Measurements from ENCODE around the gene CSMD2. TPM values are rescaled to one million over a fixed set of nuclear protein-coding genes. Genes with fewer than 3 reads are reported as not detected.

Gene CSMD2
- polyA plus RNA-seq, 1 donor = 0.65 TPM

- DNase-seq (ENCODE audit: low read depth) = no peak
These were observed 445.0 kb downstream of the CSMD2 start for GRCh38 chr1:33719771-33720670.

- DNase-seq (ENCODE audit: low read depth) = no peak
These were observed 445.7 kb downstream of the CSMD2 start for GRCh38 chr1:33719326-33719725.

GRCh38 chr1:33718186-33718585 is 446.8 kb downstream of the CSMD2 start:
- DNase-seq (ENCODE audit: low read depth) = no peak

GRCh38 chr1:33716976-33717688 is 447.9 kb downstream of the CSMD2 start:
- DNase-seq (ENCODE audit: low read depth) = no peak

DNA sequence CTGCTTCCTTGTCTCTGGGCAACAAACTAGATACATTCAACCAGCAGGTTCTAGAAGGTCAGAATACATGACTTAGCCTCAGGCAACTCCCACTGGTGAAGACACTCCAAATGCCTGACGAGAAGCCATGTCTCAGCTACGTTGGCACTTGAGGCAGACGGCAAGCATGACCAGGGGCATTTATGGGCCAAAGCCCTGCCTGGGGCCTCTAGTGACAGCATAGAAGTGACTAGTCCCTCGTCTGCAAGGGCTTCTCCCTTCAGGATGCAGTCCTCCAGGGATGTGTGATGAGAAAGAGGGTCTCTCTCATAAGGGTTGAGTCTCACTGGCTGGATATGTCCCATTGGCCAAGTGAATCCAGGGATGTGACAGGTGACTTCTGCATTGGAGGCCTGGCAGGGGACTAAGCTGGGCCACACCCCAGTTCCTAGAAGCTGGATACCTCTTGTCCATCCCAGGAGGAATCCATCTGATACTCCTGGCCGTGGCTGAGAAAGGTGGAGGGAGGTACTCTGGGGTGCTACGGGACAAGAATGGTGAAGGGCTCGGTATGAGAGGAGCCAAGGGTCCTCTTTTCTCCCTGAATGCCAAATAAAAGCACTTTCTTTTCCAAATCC is 449.7 kb downstream of the CSMD2 start:
- no peak for DNase-seq (ENCODE audit: low read depth)

GRCh38 chr1:33714421-33714820 is 450.6 kb downstream of the CSMD2 start:
- DNase-seq (ENCODE audit: low read depth) = no peak

- no peak for DNase-seq (ENCODE audit: low read depth)
These were observed 451.8 kb downstream of the CSMD2 start for GRCh38 chr1:33713058-33713877.

GRCh38 chr1:33712186-33712585 is 452.8 kb downstream of the CSMD2 start:
- DNase-seq (ENCODE audit: low read depth) = no peak

DNA sequence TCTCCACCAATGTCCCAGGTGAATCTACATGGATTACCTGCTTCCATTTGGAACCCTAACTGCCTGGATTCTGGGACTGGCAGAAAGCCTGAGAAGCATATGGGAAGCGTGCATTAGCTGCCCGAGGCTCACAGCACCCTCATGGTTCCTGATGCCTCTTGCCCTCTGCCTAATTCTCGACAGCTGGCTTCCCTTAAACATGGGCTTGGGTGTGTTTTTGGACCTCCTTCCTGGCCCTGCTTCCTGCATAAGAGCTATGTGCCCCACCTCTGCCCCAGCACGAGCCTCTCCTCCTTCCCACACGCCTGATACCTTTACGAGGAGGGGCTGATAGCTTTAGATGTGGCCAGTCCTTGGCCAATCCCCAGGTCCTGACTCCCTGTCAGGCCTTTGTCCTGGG is 453.5 kb downstream of the CSMD2 start:
- DNase-seq (ENCODE audit: low read depth) = no peak

DNA sequence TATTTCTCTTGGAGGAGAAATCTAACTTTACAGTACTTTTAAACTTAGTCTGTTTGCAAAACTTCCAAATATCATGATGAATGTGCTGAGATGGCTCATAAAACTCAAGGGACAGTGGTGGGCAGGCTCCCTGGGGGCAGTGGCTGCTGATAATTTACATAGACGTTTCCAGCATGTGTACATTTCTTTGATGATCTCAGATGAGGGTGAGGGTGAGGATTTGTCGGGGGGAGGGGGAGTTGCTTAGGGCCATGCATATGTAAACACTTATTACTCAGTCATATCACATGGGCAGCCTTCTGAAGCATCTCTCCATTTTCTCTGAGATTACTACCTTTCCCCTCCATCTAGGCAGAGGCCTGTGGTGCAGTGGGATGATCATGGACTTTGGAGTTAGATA is 454.1 kb downstream of the CSMD2 start:
- no peak for DNase-seq (ENCODE audit: low read depth)

- no peak for DNase-seq (ENCODE audit: low read depth)
These were observed 455.0 kb downstream of the CSMD2 start for GRCh38 chr1:33709783-33710718.

- no peak for DNase-seq (ENCODE audit: low read depth)
These were observed 455.8 kb downstream of the CSMD2 start for GRCh38 chr1:33709174-33709782.

DNA sequence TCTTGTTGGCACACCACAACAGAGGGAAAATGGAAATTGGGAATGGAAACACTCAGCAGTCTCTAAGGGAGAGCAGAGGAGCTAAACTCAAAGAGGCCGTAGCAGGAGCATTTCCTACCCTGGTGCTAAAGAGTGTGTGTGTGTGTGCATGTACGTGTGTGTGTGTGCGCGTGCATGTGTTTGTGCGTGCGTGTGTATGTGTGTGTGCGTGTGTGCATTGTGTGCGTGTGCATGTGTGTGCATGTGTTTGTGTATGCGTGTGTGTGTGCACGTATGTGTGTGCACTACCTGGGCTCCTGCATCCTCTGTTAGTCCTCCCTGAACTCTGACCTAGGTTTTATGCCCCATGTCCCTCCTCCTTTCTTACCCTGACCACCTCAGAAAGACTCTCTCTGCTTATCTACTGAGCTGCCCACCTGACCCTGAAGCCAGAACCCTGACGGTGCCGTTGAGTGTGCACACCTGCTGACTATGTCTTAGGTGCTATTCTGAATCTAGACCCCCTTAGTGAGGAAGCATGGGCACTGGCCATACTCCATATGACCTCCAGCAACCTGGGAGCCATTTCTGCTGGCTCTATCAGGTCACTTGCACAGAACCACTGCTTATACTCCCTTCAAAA is 458.3 kb downstream of the CSMD2 start:
- no peak for DNase-seq (ENCODE audit: low read depth)

DNA sequence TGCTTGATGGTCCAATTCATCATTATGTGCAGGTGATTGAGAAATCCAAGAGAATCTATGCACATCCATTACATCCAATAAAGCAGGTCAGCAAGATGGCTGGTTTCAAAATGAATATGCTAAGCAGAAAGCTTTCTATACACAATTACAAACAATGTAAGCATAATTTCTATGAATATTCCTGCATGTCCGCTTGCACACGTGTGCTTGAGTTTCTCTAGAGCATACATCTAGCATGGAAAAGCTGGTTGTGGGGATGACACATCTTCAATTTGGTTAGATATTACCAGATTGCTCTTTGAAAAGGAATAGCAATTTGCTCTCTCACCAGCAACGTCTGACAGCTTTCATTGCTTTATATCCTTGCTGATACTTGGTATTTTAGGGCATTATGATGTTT is 461.6 kb downstream of the CSMD2 start:
- DNase-seq (ENCODE audit: low read depth) = no peak

- no peak for DNase-seq (ENCODE audit: low read depth)
These were observed 466.5 kb downstream of the CSMD2 start for GRCh38 chr1:33698361-33699035.

DNA sequence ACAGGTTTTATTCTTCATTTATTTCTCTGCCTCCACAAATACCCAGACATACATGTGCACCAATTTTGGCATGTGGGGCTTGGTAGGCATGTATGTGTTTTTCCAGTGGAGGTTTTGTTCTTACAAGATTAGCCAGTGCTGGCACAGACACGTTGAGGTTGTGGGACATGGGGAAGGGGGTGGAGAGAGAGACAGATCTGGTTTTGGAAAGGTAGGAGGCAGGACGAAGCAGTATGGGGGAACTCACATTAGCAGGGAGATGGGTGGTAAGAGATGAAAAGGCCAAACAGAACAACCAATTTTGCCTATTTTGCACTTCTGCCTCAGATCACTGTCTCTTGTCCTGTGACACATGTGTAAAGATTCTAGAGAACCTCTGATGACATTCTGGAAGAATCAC is 467.2 kb downstream of the CSMD2 start:
- no peak for DNase-seq (ENCODE audit: low read depth)

GRCh38 chr1:33696962-33697361 is 468.1 kb downstream of the CSMD2 start:
- no peak for DNase-seq (ENCODE audit: low read depth)

- DNase-seq (ENCODE audit: low read depth) = no peak
These were observed 468.7 kb downstream of the CSMD2 start for GRCh38 chr1:33696311-33696710.
